Stimulated activated CD4-positive, alpha-beta T cell treated with anti-CD3 and anti-CD28 coated beads, Interleukin-12 subunit alpha, Interleukin-12 subunit beta, amount 100 ng/mL, for 24 hours (primary cell): ENCODE data around the gene FKBP11.
"Not testable (repeated sequence)": the region's sequence is repeated elsewhere in the genome, so short reads cannot be mapped to it uniquely, and the experiment has no call there.

ENCODE experiments used
- DNase-seq, 2 experiments: peaks; one replicate each; pipeline ENCODE4 v3.0.0-alpha.2; 2020; ENCODE audit warnings: low read depth in 2 of 2

FKBP11 gene

GRCh38 chr12:48907245-48907644, 18.0 kb downstream of the FKBP11 start:
- no peak for DNase-seq

DNA sequence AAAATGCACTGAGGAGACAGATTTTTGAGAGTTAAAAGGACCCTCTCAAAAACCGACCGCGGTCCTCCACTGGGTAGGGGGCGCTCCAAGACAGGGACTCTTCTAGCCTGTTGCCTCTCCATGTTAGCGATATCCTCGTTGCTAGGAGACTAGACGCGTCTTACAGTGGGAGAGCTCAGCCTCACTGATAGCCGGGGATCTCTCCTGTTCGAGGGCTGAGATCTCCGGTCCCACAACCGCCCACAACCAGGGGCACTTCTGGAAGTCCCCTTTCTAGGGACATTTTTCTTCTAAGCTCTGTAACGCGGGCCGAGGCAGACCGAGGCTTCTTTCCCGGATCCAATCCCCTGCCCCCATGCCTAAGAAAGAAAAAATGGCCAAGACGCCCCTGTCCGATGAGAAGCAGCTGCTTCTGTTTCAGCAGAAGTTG, 21.3 kb downstream of the FKBP11 start:
- peak; percentile 63 to 75 for DNase-seq

GRCh38 chr12:48903363-48903981, 21.8 kb downstream of the FKBP11 start:
- DNase-seq, result no peak

DNA sequence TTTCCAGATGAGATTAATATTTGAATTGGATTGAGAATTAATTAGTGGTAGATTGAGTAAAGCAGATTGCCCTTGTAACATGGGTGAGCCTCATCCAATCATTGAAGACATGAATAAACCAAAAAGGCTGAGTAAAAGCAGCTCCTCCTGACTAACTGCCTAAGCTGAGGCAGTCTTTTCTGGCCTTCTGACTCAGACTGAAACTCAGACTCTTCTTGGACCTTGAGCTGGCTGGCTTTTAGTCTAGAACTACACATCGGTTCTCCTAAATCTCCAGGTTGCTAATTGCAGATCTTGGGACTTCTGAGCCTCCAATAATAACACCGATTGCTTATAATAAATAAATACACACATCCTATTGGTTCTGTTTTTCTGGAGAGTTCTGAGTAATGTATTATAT, 24.0 kb downstream of the FKBP11 start:
- no peak for DNase-seq

- no peak for DNase-seq
These were observed 25.6 kb downstream of the FKBP11 start for GRCh38 chr12:48899651-48900050.

GRCh38 chr12:48894271-48894670, 31.0 kb downstream of the FKBP11 start:
- no peak for DNase-seq

DNA sequence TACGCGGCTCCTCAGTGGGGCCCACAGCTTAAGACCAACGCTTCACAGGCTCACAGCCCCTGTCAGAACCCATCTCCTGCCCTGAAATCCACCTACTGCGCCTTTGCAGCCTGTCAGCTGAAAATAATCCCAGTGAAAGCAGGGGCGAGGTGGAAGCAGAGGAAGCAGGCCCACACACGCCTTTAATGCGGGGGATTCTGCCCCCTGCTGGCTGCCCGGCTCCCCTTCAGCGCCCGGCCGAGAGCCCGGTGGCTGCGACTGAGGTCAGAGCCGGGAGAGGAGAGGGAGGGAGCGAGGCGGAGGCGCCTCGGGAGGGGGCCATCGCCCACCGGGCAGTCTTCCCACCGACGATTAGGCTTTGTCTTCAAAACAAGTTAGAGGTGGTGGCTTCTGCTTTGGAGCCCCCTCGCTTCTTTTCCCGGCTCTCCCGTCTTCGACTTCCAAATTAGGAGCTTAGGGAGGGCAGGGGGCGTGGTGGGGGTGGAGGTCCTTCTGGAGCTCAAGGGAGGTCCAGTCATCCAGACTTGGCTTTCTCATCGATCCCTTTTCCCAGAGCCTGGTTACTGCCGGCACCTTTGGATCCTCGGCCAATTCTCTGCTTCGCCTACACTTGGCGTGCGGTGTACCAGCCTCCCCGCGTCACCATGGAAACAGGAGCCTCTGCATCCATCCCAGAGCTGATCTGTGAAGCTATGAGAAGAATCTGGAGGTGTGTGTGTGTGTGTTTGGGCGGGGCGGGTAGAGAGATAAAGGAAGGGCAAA, 34.5 kb downstream of the FKBP11 start:
- DNase-seq, result peak; percentile 46 to 64

- no peak for DNase-seq
These were observed 35.6 kb downstream of the FKBP11 start for GRCh38 chr12:48889679-48890078.

DNA sequence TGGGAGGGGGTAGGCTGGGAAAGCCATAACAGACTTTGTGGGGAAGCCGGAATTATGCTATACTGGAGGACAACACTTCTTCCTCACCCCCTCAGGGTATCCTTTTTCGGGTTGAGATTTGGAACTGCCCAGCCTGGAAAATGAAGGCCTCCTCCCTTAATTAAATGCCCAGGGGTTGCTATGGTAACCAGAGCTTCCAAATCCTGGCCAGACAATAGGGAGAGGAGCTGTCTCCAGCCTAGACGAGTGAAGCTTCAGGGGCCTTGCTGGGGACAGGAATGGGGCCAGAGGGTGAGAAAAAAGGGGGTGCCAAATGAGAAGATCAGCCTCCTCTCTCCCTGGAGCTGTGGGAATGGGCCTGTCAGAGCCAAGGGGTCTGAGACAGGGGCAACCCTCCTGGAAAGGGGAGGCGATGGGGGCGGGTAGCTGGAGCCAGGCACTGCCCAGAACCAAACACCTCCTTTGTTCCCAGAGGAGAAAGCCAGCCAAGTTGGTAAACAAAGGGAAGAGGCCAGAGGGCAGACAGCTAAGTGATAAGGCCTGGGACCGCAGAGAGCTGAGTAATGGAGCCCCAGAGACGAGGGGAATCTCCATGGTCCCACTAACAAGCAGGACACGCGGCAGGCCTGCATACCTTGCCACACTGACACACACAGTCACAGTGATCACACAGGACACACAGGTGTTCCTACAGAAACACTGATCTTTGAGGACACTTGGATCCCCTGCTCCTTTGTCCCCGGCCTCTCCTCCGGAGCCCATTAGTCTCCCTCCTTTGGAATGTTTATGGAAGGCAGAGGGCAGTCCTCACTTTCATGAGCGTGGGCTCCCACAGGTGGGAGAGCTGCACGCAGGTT, 41.8 kb downstream of the FKBP11 start:
- DNase-seq, result no peak

DNA sequence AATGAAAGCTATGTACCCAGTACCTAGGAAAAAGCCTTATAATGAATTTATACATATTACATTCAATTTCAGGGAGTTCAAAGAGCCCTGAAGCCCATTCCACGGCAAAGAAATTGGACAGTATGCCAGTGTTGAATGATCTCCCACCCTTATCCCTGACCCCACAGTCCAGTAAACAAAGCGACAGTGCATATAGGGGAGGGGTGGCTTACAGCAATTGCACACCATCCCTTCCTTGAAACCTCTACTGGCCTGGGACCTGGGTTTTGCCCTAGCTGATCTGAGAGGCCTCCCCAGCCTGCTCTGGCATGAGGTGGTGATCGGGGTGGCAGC, 42.4 kb downstream of the FKBP11 start:
- DNase-seq, result no peak

DNA sequence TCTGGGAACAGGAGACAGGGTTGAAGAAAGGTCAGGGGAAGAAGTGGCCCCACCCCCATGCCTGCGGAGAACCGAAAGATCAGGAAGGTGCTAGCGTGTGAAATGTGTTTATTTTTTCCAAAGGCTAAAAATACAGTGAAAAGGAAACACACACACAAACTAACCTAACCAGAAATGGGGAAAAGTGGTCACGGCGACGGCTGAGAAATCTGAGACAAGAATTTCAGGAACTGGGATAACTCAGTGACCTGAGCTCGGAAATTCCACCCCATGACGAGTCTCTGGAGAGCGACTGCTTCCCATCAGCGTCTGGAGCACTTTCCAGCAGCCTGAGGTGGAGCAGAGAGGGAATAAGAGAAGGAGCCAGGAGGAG, 43.0 kb downstream of the FKBP11 start:
- DNase-seq, result no peak

- DNase-seq, result no peak
These were observed 43.5 kb downstream of the FKBP11 start for GRCh38 chr12:48881686-48882314.

DNA sequence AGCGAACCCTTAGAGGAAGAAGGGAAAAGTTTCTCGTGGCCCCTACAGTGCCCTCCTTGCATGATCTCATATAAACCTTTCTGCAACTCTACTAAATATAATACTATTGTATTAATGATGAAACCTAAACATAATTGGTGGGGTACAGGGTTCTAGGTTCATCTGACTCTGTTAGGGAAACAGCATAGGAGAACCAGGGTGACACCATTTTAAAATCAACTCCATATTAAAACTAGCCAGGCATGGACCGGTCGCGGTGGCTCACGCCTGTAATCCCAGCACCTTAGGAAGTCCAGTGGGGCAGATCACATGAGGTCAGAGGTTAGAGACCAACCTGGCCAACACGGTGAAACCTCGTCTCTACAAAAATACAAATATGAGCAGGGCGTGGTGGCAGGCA, 44.6 kb downstream of the FKBP11 start:
- no peak for DNase-seq

DNA sequence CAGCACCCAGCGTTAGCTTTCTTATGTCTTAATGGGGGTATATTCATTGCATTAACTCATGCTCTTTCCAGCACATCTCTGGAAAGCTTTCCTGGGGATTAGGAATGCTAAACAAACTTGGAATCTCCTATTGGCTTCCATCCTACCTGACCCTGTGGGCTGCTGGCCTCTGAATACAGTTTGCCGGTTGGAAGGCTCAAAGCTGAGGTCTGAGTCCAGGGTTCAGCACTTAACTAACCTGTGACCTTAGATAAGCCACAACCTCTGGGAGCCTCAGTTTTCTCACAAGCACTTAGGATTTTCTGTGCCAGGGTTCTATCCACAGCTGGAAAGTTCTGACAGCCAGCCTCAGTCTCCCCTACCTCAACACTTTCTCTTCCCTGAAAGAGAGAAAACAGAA, 46.7 kb downstream of the FKBP11 start:
- no peak for DNase-seq

- no peak for DNase-seq
These were observed 49.3 kb downstream of the FKBP11 start for GRCh38 chr12:48875944-48876515.

DNA sequence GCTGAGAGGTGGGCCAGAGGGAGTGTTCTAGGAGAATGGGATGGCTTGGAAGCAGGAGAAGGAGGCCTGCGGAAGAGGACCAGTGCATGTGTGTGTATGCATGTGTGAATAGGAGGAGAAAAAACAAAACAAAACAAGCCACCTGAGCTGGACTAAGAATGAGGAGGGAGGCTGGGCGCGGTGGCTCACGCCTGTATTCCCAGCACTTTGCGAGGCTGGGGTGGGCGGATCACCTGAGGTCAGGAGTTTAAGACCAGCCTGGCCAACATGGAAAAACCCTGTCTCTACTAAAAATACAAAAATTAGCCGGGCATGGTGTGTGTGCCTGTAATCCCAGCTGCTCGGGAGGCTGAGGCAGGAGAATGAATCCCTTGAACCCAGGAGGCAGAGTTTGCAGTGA, 51.8 kb downstream of the FKBP11 start:
- DNase-seq, result not testable (repeated sequence)

- DNase-seq, result no peak
These were observed 52.2 kb downstream of the FKBP11 start for GRCh38 chr12:48873096-48873495.
